ENCODE results near the gene ENTHD1.
A peak's percentile ranks its signal among the peaks of the same experiment; 100 is the strongest.
"Not testable (repeated sequence)": the region's sequence is repeated elsewhere in the genome, so short reads cannot be mapped to it uniquely, and the experiment has no call there.

The ENTHD1 gene

GRCh38 chr22:39852799-39853198 lies 40.8 kb downstream of the ENTHD1 start:
- H3K27me3 ChIP-seq (ENCODE audit: control insufficient read depth, low read length): no peaks in the 10 kb centered on the region
- H3K9me2 ChIP-seq (replicated peaks; ENCODE audit: control insufficient read depth, low read length): no peaks in the 10 kb centered on the region
- peak overlapping the region; percentile 40; the same call in 1 of the 2 replicates for H3K4me2 ChIP-seq (ENCODE audit: low read length)
- no peak overlapping the region for H3K4me3 ChIP-seq (ENCODE audit: low read length)
- TF ChIP-seq CTCF (IDR thresholded peaks at IDR 0.05; ENCODE audit: low read depth, low read length, poor library complexity, severe bottlenecking) (no peak), EZH2phosphoT487 (IDR thresholded peaks at IDR 0.05; ENCODE audit: borderline replicate concordance, low read length) (no peak)
- H4K20me1 ChIP-seq (ENCODE audit: control insufficient read depth, insufficient read depth, low read depth, low read length): no peaks in the 10 kb centered on the region
- H3K9me3 ChIP-seq (ENCODE audit: control insufficient read depth, insufficient read depth, low read length): no peaks in the 10 kb centered on the region
- H3K36me3 ChIP-seq (ENCODE audit: control insufficient read depth, low read length): no peaks in the 10 kb centered on the region
- H3K79me2 ChIP-seq (ENCODE audit: control insufficient read depth, low read length): no peaks in the 10 kb centered on the region
- no peak overlapping the region for H3K27ac ChIP-seq (ENCODE audit: low read depth, low read length)
- peaks cover 5% of the 10 kb centered on the region; the same call in 1 of the 2 replicates for H3F3A ChIP-seq (ENCODE audit: control insufficient read depth, insufficient read depth)
- peaks cover 49% of the 10 kb centered on the region for H3K4me1 ChIP-seq (ENCODE audit: control insufficient read depth, low read length)

- TF ChIP-seq CTCF (IDR thresholded peaks at IDR 0.05; ENCODE audit: low read depth, low read length, poor library complexity, severe bottlenecking) (no peak), EZH2phosphoT487 (IDR thresholded peaks at IDR 0.05; ENCODE audit: borderline replicate concordance, low read length) (no peak)
Measured at GRCh38 chr22:39851606-39852315, 41.8 kb downstream of the ENTHD1 start.

GRCh38 chr22:39847477-39847876 lies 46.1 kb downstream of the ENTHD1 start:
- no peak overlapping the region for H3K4me3 ChIP-seq (ENCODE audit: low read length)
- H3K27ac ChIP-seq (ENCODE audit: low read depth, low read length): no peak overlapping the region
- TF ChIP-seq CTCF (IDR thresholded peaks at IDR 0.05; ENCODE audit: low read depth, low read length, poor library complexity, severe bottlenecking) (no peak), EZH2phosphoT487 (IDR thresholded peaks at IDR 0.05; ENCODE audit: borderline replicate concordance, low read length) (no peak)
- peaks cover 8% of the 10 kb centered on the region for H3K27me3 ChIP-seq (ENCODE audit: control insufficient read depth, low read length)
- no peaks in the 10 kb centered on the region for H3K36me3 ChIP-seq (ENCODE audit: control insufficient read depth, low read length)
- H3K79me2 ChIP-seq (ENCODE audit: control insufficient read depth, low read length): no peaks in the 10 kb centered on the region
- H3K9me3 ChIP-seq (ENCODE audit: control insufficient read depth, insufficient read depth, low read length): no peaks in the 10 kb centered on the region
- H3F3A ChIP-seq (ENCODE audit: control insufficient read depth, insufficient read depth): no peaks in the 10 kb centered on the region
- peaks cover 35% of the 10 kb centered on the region for H3K4me1 ChIP-seq (ENCODE audit: control insufficient read depth, low read length)
- H4K20me1 ChIP-seq (ENCODE audit: control insufficient read depth, insufficient read depth, low read depth, low read length): no peaks in the 10 kb centered on the region
- H3K4me2 ChIP-seq (ENCODE audit: low read length): no peak overlapping the region
- H3K9me2 ChIP-seq (replicated peaks; ENCODE audit: control insufficient read depth, low read length): no peaks in the 10 kb centered on the region

More at GRCh38 chr22:39851606-39852315, 41.8 kb downstream of the ENTHD1 start:
- peaks cover 49% of the 10 kb centered on the region for H3K4me1 ChIP-seq (ENCODE audit: control insufficient read depth, low read length)
- H4K20me1 ChIP-seq (ENCODE audit: control insufficient read depth, insufficient read depth, low read depth, low read length): no peaks in the 10 kb centered on the region
- no peaks in the 10 kb centered on the region for H3K36me3 ChIP-seq (ENCODE audit: control insufficient read depth, low read length)
- H3F3A ChIP-seq (ENCODE audit: control insufficient read depth, insufficient read depth): peaks cover 5% of the 10 kb centered on the region; the same call in 1 of the 2 replicates
- H3K4me3 ChIP-seq (ENCODE audit: low read length): no peak overlapping the region
- no peaks in the 10 kb centered on the region for H3K9me2 ChIP-seq (replicated peaks; ENCODE audit: control insufficient read depth, low read length)
- H3K9me3 ChIP-seq (ENCODE audit: control insufficient read depth, insufficient read depth, low read length): no peaks in the 10 kb centered on the region
- no peaks in the 10 kb centered on the region for H3K79me2 ChIP-seq (ENCODE audit: control insufficient read depth, low read length)
- H3K27me3 ChIP-seq (ENCODE audit: control insufficient read depth, low read length): no peaks in the 10 kb centered on the region
- no peak overlapping the region for H3K27ac ChIP-seq (ENCODE audit: low read depth, low read length)
- peak overlapping the region; percentile 15 for H3K4me2 ChIP-seq (ENCODE audit: low read length)

GRCh38 chr22:39846539-39846938 lies 47.0 kb downstream of the ENTHD1 start:
- H3K36me3 ChIP-seq (ENCODE audit: control insufficient read depth, low read length); H3K27me3 ChIP-seq (ENCODE audit: control insufficient read depth, low read length); H3K79me2 ChIP-seq (ENCODE audit: control insufficient read depth, low read length); H3K27ac ChIP-seq (ENCODE audit: low read depth, low read length); H3K4me3 ChIP-seq (ENCODE audit: low read length); H3K9me3 ChIP-seq (ENCODE audit: control insufficient read depth, insufficient read depth, low read length); H3K4me2 ChIP-seq (ENCODE audit: low read length); H4K20me1 ChIP-seq (ENCODE audit: control insufficient read depth, insufficient read depth, low read depth, low read length); H3F3A ChIP-seq (ENCODE audit: control insufficient read depth, insufficient read depth); H3K9me2 ChIP-seq (replicated peaks; ENCODE audit: control insufficient read depth, low read length): not testable (repeated sequence)
- peaks cover 26% of the 10 kb centered on the region for H3K4me1 ChIP-seq (ENCODE audit: control insufficient read depth, low read length)

Data from DOHH2 (cell line).